Breast epithelium (tissue), 4 donors: ENCODE data around the gene PHC2. TPM values are rescaled to one million over a fixed set of nuclear protein-coding genes. Genes with fewer than 3 reads are reported as not detected.

ENCODE experiments used
- DNase-seq, 2 donors: peaks; one replicate each; pipeline ENCODE4 v3.0.0-alpha.2; 2019; ENCODE audit warnings: low spot score in 2 of 2
- H3K27ac ChIP-seq, 2 donors: fragments of 200-600 bp; sonication (generic) in 1 of 2; one replicate each; pipeline ENCODE4 v1.5.1; 2016 to 2019; ENCODE audit warnings: mild to moderate bottlenecking in 1 of 2
- H3K27me3 ChIP-seq, 2 donors: fragments of 200-600 bp; sonication (generic) in 1 of 2; one replicate each; pipeline versions ENCODE4 v1.5.1 to v1.6.0; 2017 to 2019; ENCODE audit warnings: control low read depth in 1 of 2, mild to moderate bottlenecking in 1 of 2
- H3K36me3 ChIP-seq: fragments of 200-600 bp; one replicate; pipeline ENCODE4 v1.5.1; 2019
- H3K4me1 ChIP-seq, 2 donors: fragments of 200-600 bp; sonication (generic); one replicate each; pipeline ENCODE4 v1.5.1; 2016 to 2019; ENCODE audit warnings: control low read depth in 1 of 2
- H3K4me3 ChIP-seq, 3 donors: fragments of 200-600 bp; sonication (generic); 1 replicate in 2 of 3; 2 replicates in 1 of 3; pipeline ENCODE4 v1.5.1; 2016 to 2019; ENCODE audit warnings: mild to moderate bottlenecking in 3 of 3, moderate library complexity in 2 of 3
- H3K9me3 ChIP-seq, 2 donors: fragments of 200-600 bp; sonication (generic) in 1 of 2; one replicate each; pipeline ENCODE4 v1.5.1; 2016 to 2019; ENCODE audit warnings: control low read depth in 1 of 2
- POLR2A ChIP-seq: fragments of 450-650 bp; IDR thresholded peaks from one replicate; pipeline ENCODE4 v1.6.1; 2016; ENCODE audit warnings: antibody characterized with exemption, mild to moderate bottlenecking, moderate library complexity
- POLR2AphosphoS5 ChIP-seq, 3 donors: sonication (generic); formaldehyde crosslinking; IDR thresholded peaks; one replicate each; pipeline ENCODE4 v1.6.1; 2017; ENCODE audit warnings: antibody characterized with exemption in 3 of 3
- intact Hi-C: fragments of 100-400 bp; cut with DNase I; formaldehyde crosslinking; loops from one replicate; pipeline ENCODE4 v1.15.1; 2023; ENCODE audit warnings: low total_unique reads
- total RNA-seq, 3 donors: library from RNA; depleted of rRNA; stranded (reverse); fragments of >200 nt; gene quantifications; one replicate each; pipeline ENCODE4 v1.1.0, GENCODE V29; 2016
- TF ChIP-seq, protein P1 (sequence below), 3 donors: fragments of 450-650 bp; IDR thresholded peaks; one replicate each; pipeline ENCODE4 v1.5.1; 2016 to 2017; ENCODE audit warnings: antibody characterized with exemption in 3 of 3, mild to moderate bottlenecking in 3 of 3, moderate library complexity in 3 of 3

PHC2 gene
- total RNA-seq, 3 donors from 2014 or later, result 103 to 214 (median 134) TPM

GRCh38 chr1:33322870-33323585, 107.9 kb downstream of the PHC2 start:
- no peak for DNase-seq
- H3K4me3 ChIP-seq, result no peak overlapping the region
- TF ChIP-seq POLR2AphosphoS5 (IDR thresholded peaks at IDR 0.05) (peak in 1 of 3 donors; percentile 6), POLR2A (no peak)
- peaks cover 16% of the 10 kb centered on the region for H3K36me3 ChIP-seq
- peak overlapping the region in 1 of 2 donors; percentile 61 for H3K27ac ChIP-seq
- no peaks in the 10 kb centered on the region for H3K9me3 ChIP-seq
- H3K27me3 ChIP-seq, result no peaks in the 10 kb centered on the region
- H3K4me1 ChIP-seq, result peaks cover 0 to 3% of the 10 kb centered on the region in 2 donors
- intact Hi-C loops, result no loop called here

- Histone ChIP-seq H3K27ac (no peak overlapping the region), H3K27me3 (no peaks in the 10 kb centered on the region), H3K4me3 (no peak overlapping the region), H3K4me1 (no peaks in the 10 kb centered on the region), H3K36me3 (peaks cover 16% of the 10 kb centered on the region), H3K9me3 (no peaks in the 10 kb centered on the region)
- TF ChIP-seq, protein P1, sequence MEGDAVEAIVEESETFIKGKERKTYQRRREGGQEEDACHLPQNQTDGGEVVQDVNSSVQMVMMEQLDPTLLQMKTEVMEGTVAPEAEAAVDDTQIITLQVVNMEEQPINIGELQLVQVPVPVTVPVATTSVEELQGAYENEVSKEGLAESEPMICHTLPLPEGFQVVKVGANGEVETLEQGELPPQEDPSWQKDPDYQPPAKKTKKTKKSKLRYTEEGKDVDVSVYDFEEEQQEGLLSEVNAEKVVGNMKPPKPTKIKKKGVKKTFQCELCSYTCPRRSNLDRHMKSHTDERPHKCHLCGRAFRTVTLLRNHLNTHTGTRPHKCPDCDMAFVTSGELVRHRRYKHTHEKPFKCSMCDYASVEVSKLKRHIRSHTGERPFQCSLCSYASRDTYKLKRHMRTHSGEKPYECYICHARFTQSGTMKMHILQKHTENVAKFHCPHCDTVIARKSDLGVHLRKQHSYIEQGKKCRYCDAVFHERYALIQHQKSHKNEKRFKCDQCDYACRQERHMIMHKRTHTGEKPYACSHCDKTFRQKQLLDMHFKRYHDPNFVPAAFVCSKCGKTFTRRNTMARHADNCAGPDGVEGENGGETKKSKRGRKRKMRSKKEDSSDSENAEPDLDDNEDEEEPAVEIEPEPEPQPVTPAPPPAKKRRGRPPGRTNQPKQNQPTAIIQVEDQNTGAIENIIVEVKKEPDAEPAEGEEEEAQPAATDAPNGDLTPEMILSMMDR (IDR thresholded peaks at IDR 0.05), result no peak
- TF ChIP-seq POLR2AphosphoS5 (IDR thresholded peaks at IDR 0.05), result no peak
- TF ChIP-seq POLR2A, result no peak
- DNase-seq, result no peak
- intact Hi-C loops, result no loop called here
Measured at GRCh38 chr1:33322109-33322508, 108.8 kb downstream of the PHC2 start.

DNA sequence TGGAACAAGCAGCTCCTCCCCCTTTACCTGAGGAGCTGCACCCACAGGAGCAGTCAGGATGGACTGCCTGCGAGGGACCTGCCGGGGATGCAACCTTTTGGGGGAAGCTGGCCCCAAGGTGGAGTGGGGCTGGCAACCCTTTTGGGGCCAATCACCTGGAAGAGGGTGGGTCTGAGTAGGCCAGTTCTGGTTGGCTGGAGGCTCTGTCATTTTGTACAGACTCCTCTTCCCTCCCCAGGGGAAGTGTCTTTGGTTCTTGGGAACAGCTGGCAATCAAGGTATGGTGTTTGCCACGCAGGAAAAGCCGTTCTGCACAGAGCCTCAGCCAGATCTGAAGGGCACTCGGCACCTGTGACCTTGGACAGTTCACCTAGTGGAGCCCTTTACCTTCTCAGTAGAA, 109.7 kb downstream of the PHC2 start:
- Histone ChIP-seq H3K9me3 (no peaks in the 10 kb centered on the region), H3K27me3 (no peaks in the 10 kb centered on the region), H3K36me3 (peaks cover 16% of the 10 kb centered on the region), H3K4me3 (no peak overlapping the region), H3K4me1 (no peaks in the 10 kb centered on the region), H3K27ac (no peak overlapping the region)
- no peak for DNase-seq
- TF ChIP-seq, protein P1 (IDR thresholded peaks at IDR 0.05), result no peak
- TF ChIP-seq POLR2AphosphoS5 (IDR thresholded peaks at IDR 0.05), result peak in 1 of 3 donors; percentile 11
- intact Hi-C loops, result no loop called here

DNA sequence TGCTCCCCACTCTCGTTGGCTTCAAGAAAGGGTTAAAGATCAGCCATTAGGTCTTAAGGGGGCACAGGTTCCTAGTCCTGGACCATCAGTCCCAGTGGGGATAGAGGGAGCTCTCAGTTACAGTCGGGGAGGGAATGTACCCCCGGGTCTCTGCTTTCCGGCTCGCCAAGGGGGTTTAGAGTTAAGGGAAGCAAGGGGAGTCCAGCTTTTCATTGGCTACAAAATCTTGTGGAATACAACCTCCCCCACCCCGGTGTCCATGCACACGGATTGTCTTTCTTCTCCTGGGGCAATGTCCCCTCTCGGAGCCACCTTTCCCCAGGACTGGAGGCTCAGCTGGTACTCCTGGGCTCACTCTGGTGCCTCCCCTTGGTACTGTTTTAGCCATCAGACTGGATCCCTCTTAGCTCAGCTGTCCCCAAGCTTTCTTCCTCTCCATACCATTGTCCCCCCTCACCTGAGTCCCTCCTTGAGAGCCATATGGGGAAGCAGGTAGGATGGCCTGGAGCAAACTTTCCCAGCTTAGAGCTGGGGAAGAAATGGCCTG, 110.2 kb downstream of the PHC2 start, which contains the start of gene A3GALT2:
TSS of gene A3GALT2 (minus strand) at position 480 of the 547 bp plus-strand sequence. CDS start at position 480, 0 bp downstream.
- TF ChIP-seq POLR2AphosphoS5 (IDR thresholded peaks at IDR 0.05), result no peak
- TF ChIP-seq, protein P1 (IDR thresholded peaks at IDR 0.05), result no peak
- no peak for TF ChIP-seq POLR2A
- Histone ChIP-seq H3K9me3 (no peaks in the 10 kb centered on the region), H3K4me3 (no peak within 1 kb of the TSS), H3K27me3 (no peaks in the 10 kb centered on the region), H3K27ac (no peak within 1 kb of the TSS), H3K36me3 (peaks cover 11% of the 10 kb centered on the region), H3K4me1 (no peaks in the 10 kb centered on the region)
- intact Hi-C loops, result no loop called here
- no peak for DNase-seq

GRCh38 chr1:33319949-33320618, 110.8 kb downstream of the PHC2 start:
- H3K36me3 ChIP-seq, result peaks cover 8% of the 10 kb centered on the region
- intact Hi-C loops, result no loop called here
- no peak for TF ChIP-seq POLR2A

More at GRCh38 chr1:33319949-33320618, 110.8 kb downstream of the PHC2 start:
- Histone ChIP-seq H3K27me3 (no peaks in the 10 kb centered on the region), H3K4me1 (no peaks in the 10 kb centered on the region), H3K4me3 (no peak overlapping the region), H3K9me3 (no peaks in the 10 kb centered on the region), H3K27ac (no peak overlapping the region)
- no peak for DNase-seq
